HG03045 (cell line): Measurements from ENCODE around the gene DDX42.

Experiments
- ATAC-seq: cut with Tn5 transposase; IDR thresholded peaks from one replicate; pipeline ENCODE4 v1.9.1; 2021; ENCODE audit warnings: mild to moderate bottlenecking, moderate library complexity; ENCODE audit not compliant: unreplicated experiment

The DDX42 gene

DNA sequence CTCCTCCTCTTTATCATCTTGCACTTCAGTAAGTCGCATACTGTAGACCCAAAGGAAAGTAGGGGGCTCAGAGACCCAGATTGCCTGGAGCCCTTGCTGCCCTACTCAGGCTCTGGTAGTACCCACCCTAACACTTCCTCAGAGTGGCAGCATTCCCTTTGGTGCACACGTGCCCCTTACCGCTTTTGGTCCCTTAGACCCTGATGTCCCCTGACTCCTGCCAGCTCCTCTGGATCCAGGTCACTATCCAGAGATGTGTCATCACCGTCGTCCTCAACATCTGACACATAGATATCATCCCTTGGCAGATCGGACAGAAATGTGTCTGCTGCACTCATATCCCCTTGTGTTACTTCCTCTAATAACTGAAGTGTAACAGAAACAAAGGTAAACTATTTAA is 47.8 kb downstream of the DDX42 start:
- no peak for ATAC-seq

DNA sequence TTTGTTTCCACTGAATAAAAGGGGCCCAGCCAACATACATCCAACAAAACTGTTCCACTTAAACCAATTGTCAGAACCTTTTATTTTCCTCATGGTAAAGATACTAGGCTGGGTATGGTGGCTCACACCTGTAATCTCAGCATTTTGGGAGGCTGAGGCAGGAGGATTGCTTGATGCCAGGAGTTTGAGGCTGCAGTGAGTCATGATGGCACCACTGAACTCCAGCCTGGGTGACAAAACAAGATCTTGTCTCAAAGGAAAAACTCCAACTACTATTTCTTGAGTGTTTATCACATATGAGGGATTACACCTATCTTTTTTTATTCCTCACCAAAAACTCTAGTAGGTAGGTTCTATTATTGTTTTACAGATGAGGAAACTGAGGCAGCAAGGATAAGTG is 48.6 kb downstream of the DDX42 start:
- no peak for ATAC-seq

DNA sequence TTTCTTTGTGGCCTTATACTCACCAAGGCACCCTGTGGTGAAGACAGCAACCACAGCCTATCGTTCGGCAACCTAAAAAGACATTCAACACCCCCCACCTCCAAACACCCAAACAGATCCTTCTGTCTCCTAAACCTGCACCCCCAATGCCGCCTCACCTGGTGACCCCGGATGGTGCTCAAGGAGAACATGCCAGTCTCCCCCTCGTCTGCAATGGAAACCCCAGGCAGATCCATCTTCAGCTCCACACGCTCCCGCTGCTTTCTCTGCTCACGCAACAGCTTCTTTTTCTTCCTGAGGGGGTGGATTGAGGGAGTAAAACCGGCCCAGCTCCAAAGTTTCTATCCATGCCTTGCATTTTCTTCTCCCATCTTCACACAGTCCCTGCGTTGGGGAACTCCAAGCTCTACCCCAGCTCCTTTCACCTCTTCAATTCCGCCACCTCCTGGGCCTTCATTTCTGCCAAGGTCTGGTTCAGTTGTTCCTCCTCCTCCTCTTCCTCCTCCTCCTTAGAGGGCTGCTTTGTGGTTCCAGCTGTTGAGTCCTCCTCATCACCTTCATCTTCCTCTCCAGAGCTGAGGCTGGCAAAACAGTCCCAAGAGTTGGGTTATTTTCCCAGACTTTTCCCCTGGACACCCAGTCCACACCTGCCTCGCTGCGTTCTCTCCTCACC is 49.8 kb downstream of the DDX42 start:
- no peak for ATAC-seq

DNA sequence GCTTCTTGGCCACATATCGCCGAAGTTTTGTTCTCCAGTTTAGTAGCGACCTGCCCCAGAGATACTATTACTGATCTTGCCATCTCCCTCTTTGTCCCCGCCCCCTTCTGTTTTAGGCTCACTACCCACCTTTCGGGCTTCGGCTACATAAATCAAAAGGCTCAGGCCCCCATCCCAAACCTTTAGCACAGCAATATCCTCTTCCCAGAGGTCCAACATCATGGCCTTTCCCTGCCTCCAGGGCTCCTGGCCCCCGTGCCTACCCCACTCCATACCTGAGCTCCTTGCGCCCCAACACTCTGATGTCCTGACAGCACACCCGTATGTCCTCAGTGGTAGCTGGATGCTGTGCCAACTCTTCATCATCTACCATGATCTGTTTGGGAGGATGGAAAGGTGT is 50.4 kb downstream of the DDX42 start:
- no peak for ATAC-seq

DNA sequence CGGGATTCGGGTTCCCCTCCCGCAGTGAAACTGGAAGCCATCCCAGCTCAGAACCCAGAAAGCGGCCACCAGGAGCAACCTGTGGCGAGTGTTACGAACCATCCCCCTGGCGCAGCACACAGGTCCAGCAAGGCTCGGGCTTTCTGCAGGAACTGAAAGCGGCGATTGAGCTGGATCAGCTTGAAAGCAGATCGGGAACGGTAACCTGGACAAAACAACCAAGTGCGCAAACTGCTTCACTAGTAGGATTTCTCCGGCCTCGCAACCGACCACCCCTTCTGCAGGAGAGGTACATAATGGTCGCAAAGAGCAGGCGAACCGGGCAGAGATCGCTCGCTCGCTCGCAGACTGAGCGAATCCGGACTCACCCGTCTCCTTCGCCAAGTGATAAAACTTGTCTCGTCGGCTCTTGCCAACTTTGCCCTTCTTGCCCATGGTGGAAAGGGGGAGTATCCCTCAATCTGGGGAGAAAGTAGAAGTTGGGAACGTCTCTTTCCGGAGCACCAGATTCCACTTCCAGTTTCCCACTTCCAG is 52.6 kb downstream of the DDX42 start:
- ATAC-seq = no peak

DNA sequence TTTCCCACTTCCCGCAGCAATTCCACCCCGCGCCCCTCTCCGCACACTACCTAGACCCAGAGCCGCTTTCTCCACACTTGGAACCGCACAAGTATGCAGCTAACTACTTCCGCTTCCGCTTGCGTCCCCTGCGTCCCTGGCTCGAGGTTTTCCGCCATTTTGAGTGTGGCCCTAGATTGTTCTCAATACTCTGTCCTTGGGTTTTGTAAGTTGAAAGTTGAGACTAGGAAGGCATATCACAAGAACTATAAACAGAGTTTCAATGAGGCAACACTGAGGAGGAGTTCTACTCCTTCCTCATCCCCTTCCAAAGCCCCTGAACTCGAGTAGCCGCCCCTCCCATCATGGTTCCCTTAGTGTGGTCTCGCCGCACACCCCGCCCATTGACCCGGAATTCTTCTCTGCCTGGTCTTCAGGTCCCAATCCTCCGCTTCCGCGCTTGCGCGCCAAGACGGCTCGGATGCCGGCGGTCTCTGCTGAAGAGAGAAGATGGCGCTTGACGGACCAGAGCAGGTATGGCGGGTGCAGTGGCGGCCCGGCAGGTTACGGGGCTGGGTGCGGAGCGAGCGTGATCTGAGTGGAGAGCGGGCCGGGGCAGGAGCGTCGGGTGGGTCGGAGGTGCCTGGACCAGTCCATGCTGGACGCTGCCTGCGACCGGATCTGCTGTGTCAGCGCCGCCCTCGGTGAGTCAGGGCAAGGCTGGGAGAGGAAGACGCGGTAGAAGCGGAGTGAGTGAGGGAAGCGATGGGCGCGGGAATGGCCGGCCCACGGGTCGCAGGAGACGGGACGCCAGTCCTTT is 53.2 kb downstream of the DDX42 start, which contains the start of the genes FTSJ3 and PSMC5:
Gene FTSJ3, minus strand, starts transcription at position 662 of the 799 bp plus-strand sequence. CDS start 761 bp downstream, outside the sequence.
Gene PSMC5, plus strand, starts transcription at position 430 of the 799 bp plus-strand sequence. Its CDS starts 60 bp downstream, at position 490.
- ATAC-seq = peak; percentile 91

DNA sequence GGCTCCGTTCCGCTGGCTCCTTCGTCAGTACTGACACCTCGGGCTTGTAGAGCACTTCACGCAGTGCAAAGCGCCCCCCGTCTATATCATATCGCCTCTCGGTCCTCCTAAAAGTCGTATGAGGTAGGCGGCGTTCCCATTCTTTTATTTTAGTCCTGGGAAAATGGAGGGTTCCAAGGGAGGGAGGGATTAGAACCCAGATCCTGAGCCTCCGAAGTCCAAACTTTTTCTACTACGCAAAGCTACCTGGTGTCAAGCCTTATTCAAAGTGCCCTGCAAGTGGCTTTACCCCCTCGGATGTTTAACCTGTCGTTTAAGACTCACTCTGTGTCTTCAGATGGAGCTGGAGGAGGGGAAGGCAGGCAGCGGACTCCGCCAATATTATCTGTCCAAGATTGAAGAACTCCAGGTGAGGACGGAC is 53.8 kb downstream of the DDX42 start:
- ATAC-seq = no peak

DNA sequence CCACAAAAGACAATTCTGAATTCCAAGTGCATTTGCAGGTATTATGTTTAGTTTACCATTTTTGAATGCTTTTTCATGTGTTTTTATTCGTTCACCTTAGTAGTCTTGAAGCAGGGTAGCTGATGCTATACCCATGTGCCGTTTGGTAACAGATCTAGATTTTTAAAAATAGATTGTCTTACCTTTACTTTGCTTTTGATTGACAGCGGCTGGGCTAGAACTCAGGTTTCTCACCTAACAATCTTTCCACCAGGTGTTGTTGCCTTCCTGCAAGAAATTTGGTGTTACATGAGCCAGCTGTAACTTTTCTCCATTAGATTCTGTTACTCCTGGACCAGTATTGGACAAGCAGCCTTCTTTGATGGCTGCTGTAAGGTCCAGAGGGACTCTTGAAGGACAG is 55.0 kb downstream of the DDX42 start:
- ATAC-seq = no peak

DNA sequence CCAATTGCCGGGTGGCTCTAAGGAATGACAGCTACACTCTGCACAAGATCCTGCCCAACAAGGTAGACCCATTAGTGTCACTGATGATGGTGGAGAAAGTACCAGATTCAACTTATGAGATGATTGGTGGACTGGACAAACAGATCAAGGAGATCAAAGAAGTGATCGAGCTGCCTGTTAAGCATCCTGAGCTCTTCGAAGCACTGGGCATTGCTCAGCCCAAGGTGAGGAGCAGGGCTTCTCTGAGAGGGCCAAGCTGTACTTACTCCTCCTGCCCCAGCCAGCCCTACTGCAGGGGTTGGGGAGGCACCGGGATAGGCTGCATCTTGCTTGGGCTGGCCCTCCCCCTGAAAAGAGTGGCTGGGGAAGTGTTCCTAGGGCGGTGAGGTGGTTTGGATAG is 56.3 kb downstream of the DDX42 start:
- no peak for ATAC-seq

DNA sequence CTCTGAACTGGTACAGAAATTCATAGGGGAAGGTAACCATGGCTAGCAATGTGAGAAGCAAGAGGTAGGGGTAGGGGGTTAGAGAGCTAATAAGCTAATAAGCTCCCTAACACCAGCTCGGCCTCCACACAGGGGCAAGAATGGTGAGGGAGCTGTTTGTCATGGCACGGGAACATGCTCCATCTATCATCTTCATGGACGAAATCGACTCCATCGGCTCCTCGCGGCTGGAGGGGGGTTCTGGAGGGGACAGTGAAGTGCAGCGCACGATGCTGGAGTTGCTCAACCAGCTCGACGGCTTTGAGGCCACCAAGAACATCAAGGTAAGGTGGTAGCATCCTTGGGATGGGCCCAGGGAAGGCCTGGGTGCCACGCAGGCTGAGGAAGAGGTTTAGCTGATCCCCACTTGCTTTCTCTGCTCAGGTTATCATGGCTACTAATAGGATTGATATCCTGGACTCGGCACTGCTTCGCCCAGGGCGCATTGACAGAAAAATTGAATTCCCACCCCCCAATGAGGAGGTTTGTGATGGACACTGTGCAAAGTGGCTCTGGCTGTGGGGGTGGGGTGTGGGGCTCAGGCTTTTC is 57.0 kb downstream of the DDX42 start:
- ATAC-seq = no peak

DNA sequence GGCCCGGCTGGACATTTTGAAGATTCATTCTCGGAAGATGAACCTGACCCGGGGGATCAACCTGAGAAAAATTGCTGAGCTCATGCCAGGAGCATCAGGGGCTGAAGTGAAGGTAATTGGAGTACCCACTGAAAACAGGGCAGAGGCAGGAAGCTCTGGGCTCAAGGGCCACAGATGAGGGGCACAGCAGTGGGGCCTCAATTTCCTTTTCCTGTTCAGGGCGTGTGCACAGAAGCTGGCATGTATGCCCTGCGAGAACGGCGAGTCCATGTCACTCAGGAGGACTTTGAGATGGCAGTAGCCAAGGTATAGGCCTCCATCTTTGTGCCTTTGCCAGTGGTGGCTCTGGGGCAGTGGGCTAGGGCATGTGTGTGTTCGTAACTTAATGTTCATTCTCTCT is 57.5 kb downstream of the DDX42 start:
- no peak for ATAC-seq

DNA sequence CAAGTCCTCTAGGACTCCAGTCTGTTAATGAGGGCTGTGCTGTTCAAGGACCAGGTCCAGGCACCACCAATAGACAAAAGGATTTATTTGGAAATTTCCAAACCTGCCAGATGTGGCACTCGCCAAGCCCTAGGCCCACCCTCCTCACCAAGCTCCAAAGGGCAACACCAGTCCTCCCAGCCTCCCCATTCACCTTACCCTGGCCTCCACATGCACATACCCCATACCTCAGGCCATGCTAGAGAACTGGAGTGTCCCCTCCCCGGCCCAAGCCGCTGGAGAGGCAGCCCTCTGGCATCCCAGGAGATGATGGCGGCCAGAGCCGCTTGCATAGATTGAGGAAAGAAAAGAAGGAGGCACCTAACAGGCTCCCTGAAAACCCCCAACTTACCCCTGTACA is 58.0 kb downstream of the DDX42 start:
- no peak for ATAC-seq

DNA sequence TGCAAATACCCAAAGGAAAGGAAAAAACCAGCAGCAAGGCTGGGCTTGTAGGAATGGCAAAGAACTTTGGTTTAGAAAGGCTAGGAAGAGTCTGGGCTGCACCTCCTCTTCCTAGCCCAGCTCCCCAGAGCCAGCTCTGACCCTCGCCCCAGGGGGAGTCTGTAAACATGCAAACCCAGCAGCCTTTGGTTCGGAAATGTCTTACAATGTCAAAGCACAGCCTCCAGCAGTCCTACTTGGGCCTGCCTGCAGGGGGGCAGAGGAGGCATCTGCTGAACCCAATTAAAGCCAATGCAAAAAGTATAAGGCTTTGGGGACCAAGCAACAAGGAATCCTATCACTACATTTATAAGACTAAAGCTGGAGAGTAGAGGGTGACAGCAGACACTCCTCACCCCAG is 58.5 kb downstream of the DDX42 start:
- no peak for ATAC-seq

DNA sequence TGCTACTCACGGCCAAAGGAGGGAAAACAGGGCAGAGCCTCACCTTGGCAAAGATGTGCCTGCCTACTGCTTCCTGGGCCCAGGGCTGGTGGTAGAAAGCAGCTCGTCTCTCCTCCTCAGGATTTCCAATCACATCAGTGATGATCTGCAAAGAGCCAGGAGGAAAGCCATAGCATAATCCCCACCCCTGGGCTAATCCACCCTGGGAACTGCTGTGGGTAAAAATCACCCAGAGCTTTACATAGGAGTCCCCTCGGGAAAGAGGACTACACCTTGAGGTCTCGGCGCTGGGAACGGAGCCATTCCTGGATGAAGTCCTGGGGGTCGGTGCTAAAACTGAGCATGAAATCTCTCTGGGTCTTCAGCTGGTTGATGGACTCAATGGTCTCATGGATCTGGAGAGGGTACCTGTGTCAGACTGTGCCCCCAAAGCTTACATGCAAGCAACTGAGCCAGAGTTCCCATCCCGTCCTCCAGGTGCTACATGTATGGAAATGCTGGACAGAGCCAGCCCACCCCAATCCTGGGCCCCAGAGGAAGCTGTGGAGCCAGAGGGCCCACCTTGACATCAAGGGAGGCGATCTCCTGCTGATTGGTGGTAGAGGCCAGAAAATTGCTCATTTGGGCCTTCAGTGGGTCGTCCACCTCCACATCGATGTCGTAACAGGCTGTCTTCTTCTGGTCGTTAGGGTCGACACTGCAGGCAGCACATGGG is 59.2 kb downstream of the DDX42 start:
- ATAC-seq = no peak

DNA sequence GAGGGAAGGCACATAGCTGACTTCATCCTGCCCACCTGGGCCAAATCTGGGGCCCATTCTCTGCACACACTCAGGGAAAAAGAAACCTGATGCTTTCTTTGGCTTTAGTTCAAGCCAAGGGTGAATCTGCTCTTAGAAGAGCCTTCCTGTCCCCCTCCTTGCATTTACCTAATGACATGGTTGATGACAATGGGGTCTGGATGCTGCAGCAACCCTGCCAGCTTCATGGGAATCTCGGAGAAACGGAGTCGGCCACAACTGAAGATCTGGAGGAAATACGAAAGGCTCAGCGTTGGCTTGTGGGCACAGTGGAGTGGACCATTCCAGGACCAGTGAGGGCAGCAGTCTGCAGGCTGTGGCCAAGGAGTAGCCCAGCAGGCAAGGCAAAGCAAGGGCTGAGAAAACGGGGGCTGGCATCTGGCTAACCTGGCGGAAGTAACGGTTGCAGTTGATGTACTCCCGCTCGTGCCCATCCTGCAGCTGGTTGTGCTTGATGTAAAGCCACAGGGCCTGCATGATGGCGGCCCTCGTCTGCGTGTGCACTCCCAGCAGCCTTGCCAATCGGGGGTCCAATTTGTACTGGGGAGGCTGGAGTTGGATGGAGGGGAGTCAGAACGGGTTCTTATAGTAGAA is 59.9 kb downstream of the DDX42 start:
- no peak for ATAC-seq

DNA sequence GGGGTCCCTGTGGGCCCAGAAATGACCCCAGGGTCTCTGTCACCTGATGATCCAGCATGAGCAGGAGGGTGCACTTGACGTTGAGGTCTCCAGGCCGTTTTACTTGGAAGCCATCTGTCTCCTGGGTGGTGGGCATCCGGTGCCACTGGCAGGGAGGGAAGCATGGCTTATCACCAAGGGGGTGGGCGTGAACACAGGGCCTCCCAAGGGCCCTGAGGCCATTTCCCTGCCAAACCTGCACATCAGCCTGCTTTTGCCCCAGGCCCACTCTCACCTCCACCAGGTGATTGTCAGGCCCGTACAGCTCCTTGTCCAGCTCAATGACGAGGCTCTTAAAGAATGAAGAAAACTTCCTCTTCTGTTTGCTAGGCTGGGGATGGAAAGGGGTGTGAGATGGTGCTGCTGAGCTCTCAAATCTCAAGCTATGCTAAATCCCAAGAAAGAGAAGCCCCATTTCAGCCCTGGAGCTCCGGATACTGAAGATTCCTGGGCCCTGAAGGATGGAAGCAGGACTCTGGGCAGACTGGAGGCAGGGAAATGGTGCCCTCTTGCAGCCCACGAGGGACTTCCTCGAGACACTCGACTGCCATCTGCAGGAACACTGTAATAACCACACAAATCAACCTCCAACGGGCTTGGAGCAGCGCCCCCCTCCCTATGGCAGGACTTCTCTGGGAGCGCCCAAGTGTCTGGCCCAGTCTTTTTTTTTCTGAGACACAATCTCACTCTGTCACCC is 60.6 kb downstream of the DDX42 start:
- ATAC-seq = peak; percentile 46

DNA sequence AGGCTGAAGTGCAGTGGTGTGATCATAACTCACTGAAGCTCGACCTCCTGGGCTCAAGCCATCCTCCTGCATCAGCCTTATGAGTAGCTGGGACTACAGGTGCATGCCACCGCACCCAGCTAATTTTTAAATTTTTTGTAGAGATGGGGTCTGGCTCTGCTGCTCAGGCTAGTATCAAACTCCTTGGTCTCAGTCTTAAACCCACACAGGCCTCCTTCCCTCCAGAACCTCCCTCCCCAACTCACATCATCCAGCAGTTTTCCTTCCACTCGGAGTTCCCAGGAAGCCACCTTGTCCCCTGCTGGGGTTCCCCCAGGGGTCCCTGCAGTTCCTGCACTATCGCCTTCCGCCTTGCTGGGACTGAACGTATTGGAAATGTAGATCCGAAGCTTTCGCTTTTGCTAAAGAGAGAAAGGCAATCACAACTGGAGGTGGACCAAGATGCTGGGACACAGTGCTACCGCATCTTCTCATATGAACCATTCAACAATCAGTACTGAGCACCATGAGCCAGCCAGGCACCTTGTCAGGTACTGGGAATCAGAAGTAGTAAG is 61.3 kb downstream of the DDX42 start:
- no peak for ATAC-seq

DNA sequence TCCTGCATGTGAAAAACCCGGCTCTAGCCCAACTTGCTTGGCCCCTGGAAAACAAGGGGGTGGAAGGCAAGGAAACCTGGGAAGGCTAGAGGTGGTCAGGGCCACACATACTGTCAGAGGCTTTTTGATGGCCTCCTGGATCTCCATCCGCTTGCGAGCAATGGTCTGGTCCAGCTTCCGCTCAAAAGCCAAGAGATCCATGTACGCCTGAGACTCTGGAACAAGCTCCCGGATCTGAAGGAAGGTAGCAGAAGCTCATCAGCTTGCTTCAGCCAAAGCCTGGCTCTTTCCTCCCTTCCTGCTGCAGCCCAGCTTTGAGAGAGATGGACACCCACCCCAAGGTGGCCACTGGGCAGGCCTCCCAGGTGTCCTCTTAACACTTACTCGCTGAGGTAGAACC is 62.8 kb downstream of the DDX42 start:
- no peak for ATAC-seq

DNA sequence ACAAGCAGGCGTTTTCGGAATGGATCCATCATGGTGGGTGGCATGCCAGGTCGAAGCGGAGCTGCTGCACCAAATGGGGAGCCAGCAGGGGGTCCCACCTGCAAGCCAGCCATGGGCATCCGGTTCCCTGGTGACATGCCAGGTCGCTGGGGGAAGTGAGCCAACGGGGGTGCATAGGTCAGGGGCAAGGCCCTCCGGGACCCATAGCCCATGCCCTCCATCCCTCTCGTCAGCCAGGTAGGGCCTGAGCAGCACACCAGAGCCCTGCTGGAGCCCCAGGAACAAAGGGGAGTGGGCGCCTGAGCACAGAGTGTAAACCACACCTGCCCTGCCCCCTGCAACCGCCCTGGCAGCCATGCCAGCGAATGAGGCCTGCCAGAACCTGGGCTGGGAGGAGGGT is 63.5 kb downstream of the DDX42 start:
- ATAC-seq = no peak
